ENCODE data around the gene AP2A1.
A peak's percentile ranks its signal among the peaks of the same experiment; 100 is the strongest.
"Not testable (repeated sequence)": the region's sequence is repeated elsewhere in the genome, so short reads cannot be mapped to it uniquely, and the experiment has no call there.

AP2A1 gene

DNA sequence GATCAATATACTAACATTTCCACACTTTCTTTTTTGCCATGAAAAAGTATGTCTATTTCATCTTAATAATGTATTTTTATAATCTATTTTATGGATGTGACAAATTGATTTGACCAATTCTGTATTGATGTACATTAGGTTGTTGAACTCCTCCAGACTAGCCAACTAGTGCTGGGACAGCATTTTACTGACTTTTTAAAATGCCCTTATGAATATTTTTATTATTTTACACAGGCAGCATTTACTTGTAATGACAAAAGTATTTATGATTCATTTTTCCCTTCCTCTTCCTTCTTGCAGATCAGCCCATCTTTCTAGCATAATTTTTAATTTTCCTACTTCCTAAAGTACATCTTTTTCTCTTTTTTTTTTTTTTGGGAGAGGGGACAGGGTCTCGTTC lies 47.2 kb downstream of the AP2A1 start:
- no peak for DNase-seq

DNA sequence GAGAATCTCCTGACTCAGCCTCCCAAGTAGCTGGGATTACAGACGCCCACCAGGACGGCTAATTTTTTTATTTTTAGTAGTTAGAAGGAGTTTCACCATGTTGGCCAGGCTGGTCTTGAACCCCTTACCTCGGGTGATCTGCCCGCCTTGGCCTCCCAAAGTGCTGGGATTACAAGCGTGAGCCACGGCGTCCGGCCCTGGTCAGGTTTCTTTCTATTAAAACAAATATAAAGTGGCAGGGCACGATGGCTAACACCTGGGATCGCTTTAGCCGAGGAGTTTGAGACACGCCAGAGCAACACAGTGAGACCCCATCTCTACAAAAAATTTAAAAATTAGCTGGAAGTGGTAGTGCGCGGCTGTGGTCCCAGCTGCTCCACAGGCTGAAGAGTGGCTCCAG lies 49.8 kb downstream of the AP2A1 start:
- no peak for DNase-seq

DNA sequence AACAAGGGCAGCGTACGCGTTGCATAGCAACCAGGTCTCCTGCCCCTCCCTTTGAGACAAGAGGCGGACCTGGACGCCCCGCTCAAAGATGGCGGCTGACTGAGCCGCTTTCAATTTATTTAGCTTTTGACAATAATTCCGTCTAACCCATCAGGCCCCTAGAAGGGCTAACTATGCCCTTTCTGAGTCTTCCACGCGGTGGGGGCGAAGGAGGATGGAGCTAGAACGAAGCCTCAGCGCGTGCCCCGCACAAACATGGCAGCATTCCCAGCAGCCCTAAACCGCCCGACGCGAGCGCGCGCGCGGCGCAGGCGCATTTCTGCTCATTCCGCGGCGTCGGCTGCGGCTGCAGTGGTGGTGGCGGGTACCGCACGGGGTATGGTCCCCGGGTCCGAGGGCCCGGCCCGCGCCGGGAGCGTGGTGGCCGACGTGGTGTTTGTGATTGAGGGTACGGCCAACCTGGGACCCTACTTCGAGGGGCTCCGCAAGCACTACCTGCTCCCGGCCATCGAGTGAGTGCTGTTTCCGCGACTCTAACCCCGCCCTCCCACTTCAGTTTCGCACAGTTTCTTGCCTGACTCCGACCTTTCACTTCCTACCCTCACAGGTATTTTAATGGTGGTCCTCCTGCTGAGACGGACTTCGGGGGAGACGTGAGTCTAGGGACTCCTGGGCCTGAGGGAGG lies 51.3 kb downstream of the AP2A1 start, which contains the start of gene MED25:
Gene MED25 (plus strand): TSS at position 326 of the 685 bp plus-strand sequence. CDS start 53 bp downstream, at position 379.
- peak; percentile 65 for DNase-seq

DNA sequence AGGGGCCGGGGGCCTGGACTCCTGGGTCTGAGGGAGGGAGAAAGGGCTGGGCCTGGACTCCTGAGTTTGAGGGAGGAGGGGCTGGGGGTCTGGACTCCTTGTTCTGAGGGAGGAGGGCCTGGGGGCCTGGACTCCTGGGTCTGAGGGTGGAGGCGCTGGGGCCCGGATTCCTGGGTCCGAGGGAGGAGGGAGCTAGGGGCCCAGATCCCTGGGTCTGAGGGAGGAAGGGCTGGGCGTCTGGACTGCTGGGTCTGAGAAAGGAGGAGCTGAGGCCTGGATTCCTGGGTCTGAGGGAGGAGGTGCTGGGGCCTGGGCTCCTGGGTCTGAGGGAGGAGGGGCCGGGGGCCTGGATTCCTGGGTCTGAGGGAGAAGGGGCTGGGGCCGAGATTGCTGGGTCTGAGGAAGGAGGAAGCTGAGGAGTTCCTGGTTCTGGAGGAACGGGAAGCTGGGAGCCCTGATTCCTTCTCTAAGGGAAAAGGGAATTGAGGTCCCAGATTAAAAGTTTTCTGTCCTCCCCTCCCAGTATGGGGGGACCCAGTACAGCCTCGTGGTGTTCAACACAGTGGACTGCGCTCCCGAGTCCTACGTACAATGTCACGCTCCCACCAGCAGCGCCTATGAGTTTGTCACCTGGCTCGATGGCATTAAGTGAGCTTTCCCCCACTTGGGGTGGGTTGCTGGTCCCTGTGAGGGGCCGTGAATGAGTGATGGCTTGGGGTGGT lies 52.0 kb downstream of the AP2A1 start:
- DNase-seq: no peak

DNA sequence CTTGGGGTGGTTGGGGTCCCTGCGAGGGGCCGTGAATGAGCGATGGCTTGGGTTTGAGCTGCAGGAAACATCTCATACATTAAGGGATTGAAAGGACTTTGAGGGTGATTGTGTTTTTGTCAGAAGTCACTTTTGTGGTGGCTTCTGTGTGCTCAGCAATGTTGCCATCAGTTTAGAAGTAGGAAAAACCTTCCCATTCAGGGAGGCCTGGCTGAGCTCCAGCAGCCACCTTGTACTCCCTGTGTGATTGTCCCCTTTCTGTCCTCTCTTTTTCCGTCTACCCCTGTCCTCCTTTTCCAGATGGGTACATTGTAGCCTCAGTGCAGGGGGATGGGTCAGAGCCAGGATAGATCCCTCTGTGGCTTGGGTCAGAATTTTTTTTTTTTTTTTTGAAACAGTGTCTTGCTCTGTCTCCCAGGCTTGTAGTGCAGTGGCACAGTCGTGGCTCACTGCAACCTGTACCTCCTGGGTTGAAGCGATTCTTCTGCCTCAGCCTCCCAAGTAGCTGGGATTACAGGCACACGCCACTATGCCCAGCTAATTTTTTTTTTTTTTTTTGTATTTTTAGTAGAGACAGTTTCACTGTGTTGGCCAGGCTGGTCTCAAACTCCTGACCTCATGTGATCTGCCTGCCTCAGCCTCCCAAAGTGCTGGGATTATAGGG lies 52.8 kb downstream of the AP2A1 start:
- DNase-seq: not testable (repeated sequence)

DNA sequence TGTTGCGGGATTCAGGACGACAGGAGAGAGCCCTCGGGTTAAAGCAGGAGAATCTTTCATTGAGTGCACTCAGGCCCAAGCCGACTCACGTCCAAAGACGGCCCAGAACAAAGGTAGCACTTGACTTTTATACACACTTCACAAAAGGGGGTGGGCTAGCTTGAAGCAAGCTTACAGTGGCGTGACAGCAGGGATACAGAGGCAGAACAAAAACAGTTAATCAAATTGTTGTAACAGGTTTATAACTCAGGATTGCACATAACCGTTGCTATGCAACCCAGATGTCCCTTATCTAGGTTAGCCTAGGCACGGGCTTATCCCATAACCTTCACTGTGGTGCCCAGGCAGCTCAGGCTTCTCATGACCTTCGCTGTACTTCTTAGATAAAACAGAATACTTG lies 53.3 kb downstream of the AP2A1 start:
- DNase-seq: no peak

DNA sequence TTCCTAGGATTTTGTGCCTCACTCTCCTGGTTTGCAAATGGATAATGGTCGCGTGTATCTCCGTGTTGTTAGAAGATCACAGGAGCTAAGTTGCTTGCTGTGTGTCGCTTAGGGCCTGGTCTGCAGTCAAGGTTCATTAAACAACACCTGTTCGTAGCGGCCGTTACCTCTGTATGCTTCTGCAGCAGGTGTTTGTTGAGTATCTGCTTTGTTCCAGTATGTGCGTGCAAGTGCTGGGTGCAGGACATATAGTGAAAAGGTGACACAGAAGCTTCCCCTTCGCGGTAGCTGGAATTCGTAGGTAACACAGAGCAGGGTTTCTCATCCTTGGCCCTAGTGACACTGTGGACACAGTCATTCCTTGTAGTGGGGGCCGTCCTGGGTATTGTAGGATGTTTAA lies 56.7 kb downstream of the AP2A1 start:
- DNase-seq: no peak

DNA sequence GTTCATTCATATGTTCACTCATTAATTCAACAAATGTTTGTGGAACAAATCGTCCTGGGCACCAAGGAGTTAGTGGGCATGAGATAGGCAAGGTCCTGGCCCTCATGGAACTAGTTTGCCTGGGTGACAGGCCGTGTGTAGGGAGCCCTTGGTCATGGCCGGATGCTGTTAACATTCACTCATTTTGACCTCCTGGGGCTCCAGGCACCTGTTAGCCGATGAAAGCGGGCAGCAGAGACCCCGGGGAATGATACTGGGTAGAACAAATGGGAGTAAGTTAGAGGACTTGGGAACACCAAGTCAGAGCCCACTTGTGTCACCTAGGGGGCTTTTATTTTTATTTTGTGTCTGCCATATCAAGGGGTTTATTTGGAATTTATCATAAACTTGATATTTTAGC lies 57.9 kb downstream of the AP2A1 start:
- no peak for DNase-seq

DNA sequence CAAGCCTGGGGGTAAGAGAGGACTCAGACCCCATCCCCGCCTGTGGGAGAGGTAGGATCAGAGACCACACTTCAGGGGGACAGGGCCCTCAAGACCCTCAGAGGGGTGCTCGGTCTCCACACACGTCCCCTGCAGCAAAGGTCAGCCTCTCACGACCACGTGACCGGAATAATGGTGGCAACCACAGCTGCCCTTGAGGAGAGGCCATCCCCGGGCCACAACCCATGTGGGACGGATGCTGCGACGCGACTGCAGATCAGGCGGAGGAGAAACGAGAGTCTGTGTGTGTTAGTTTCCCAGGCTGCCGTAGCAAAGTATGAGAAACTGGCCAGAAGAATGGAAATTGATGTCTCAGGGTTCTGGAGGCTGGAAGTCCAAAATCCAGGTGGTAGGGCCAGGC lies 60.2 kb downstream of the AP2A1 start:
- no peak for DNase-seq

DNA sequence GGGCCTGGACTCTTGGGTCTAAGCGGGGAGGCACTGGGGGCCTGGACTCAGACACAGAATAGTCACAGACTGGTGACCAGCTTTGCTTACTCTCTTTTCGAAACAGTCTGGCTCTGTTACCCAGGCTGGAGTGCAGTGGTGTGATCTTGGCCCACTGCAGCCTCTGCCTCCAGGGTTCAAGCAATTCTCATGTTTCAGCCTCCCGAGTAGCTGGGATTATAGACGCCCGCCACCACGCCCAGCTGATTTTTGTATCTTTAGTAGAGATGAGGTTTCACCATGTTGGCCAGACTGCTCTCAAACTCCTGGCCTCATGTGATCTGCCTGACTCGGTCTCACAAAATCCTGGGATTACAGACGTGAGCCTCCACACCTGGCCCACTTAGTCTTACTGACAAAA lies 62.4 kb downstream of the AP2A1 start:
- no peak for DNase-seq

DNA sequence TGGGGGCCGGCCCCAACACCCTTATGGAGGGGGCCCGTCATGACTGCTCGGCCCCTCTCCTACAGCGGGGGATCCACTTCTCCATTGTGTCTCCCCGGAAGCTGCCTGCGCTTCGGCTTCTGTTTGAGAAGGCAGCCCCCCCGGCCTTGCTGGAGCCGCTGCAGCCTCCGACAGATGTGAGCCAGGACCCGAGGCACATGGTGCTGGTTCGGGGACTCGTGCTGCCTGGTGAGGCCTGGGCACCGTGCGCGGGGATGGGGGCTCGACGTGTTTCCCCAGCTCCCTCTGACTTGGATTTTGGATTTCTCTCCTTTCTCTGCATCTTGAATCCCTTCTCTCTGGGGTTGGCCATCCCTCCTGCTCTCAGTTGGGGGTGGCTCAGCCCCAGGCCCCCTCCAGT lies 62.9 kb downstream of the AP2A1 start:
- no peak for DNase-seq

DNA sequence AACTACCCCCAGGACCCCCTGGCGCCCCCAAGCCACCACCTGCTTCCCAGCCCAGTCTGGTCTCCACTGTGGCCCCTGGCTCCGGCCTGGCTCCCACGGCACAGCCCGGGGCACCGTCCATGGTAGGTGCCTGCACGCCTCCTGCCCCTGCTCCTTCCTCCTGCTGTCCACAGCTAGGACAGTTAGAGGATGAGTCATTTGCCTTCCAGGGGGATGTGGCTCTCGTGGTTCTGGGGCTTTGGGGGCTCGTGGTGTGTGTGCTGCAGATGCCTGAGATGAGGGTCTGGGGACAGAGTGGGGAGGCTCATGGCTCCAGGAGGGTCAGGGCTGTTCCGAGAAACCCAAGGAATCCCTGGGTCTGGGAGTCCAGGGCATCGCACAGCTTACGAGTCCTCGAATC lies 64.0 kb downstream of the AP2A1 start:
- no peak for DNase-seq

DNA sequence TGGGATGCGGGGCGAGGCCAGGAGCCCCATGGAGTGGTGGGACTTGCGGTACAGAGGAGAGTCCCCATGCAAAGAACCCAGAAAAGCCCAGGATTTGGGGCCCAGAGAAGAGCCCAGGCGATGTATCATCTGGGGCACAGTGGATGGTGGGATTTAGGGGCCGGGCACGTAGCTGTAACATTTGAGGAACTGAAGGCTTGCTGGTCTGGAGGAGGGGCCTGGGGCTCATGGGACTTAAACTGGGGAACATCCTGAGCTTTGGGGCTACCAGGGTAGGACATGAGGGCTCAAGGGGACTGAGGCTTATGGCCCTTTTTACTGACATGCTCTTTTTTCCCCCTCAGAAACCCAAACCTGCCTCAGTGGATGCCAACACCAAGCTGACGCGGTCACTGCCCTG lies 64.8 kb downstream of the AP2A1 start:
- no peak for DNase-seq

DNA sequence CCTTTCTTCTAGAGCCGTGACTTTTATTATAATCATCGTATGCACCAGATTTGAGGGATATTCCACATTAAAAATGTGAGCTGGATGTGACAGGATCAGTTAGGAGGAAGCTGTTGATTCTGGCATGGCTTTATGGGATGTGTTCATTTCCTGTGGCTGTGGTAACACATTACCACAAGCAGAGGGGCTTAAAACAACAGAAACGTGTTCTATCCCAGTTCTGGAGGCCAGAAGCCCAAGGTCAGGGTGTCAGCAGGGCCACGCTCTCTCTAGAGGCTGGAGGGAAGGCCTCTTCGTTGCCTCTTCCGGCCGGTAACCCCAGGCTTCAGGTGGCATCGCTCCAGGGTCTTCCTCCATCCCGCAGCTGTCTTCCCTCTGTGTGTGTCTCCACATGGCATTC lies 65.8 kb downstream of the AP2A1 start:
- no peak for DNase-seq

DNA sequence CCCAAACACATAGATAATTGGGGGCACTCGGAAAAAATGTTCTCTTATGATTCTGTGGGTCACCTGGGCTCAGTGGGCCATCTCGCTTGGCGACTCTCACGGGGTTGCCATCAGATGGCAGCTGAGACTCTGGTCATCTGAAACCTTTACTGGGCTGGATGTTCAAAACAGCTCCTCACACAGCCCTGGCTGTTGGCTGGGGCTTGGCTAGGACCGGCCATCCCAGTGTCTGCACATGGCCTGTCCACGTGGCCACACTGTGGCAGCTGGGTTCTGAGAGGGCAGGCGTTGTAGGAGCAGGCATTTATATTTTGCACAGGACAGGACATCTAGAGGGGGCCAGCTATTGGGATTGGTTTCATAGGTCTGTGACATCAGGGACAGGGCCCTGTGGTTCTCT lies 66.8 kb downstream of the AP2A1 start:
- no peak for DNase-seq

DNA sequence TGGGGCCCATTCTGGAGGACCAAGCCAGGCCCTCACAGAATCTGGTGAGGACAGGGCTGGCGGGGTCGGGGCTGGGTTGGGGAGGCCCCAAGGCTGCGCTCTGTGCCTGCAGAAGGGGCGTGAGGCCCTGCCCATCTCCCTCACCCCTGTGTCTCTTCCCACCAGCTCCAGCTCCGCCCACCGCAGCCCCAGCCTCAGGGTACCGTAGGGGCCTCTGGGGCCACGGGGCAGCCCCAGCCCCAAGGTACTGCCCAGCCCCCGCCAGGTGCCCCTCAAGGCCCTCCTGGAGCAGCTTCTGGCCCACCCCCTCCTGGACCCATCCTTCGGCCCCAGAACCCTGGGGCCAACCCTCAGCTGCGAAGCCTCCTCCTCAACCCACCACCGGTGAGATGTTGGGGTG lies 68.8 kb downstream of the AP2A1 start:
- no peak for DNase-seq

DNA sequence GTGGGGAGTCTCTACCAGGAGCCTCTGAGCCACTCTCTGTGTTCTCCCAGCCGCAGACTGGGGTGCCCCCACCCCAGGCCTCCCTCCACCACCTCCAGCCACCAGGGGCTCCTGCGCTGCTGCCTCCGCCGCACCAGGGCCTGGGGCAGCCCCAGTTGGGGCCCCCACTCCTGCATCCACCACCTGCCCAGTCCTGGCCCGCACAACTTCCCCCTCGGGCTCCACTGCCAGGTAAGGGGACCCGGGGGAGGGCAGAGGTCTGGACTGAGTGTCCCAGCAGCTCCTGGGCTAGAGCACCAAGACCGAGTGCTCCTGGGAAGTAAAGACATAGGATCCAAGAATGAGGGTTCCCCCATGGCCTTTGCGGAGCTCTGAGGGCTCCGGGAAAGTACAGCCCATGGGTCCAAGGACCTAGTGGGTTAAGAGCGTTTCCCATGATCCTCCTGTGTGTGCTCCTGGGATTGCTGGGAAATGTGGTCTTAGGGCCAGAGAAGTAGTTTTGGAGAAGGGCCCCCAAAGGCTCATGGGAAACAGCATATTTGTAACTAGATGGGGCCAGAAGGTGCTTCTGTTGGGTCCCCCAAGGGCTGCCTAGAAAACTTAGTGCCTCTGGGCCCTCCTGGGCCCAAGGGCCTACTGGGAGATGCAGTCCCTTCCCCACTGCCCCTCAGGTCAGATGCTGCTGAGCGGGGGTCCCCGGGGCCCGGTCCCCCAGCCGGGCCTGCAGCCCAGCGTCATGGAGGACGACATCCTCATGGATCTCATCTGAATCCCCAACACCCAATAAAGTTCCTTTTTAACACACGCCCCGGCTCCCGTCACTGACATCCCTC lies 69.6 kb downstream of the AP2A1 start:
- DNase-seq: no peak

DNA sequence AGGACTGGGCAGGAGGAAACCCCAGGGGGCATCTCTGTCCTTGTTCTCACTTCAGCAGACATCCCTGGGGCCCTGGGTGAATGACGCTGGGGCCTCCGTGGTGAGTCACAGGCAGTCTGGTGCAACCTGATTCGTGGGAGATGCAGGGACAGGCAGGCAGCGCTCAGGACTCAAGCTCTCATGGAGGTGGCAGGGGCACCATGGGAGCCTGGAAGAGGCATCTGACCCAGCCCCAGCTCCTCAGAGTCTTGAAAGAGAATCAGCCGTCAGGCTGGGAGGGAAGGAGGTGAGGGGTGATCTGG lies 70.2 kb downstream of the AP2A1 start:
- DNase-seq: no peak

DNA sequence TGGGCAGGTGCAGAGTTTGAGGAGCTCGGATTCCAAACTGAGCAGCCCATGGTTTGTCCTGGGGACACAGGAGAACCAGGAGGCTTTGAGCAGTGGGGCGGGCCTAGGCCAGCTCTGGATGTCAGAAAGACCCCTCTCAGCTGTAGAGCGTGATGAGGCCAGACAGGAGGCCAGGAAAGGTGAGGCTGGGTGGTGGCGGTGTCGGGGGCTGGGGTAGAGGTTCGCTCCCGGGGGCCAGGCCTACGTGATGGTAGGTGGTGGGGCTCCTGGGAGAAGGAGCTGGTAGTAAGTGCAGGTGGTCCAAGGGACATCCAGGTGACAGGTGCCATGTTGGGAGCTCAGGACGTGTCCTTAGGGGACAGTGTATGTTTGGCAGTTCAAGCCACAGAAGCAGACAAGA lies 70.6 kb downstream of the AP2A1 start:
- no peak for DNase-seq

DNA sequence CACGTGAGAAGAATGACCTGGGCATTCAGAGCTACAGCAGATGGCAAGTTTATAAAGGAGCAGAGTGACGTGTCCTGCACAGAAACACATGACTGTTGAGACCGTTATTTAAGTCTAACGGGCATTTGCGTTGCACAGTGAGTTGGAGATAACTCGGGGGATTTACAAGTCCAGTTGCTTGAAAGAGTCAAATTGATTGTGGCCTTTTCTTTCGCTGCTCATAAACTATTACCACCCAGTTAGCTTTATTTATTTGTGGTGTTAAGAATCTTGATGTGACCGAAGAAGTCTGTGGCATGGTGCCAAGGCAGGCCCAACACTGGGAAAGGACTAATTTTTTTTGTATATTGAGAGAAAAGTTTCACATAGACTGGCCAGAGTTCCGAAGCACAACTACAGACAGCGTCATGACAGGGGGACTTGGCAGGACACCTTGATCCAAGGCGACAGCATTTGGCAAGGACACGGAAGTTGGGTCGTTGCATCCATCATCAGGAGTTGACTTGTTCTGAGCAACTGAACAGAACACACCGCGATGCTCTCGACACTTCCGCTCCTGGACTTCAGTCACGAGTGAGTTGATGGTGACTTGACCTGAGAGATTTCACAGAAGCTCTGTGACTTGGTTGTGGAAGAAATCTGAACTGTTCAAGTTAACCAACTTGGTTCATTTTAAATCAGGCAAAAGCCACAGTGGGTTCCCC lies 72.2 kb downstream of the AP2A1 start:
- DNase-seq: no peak

DNA sequence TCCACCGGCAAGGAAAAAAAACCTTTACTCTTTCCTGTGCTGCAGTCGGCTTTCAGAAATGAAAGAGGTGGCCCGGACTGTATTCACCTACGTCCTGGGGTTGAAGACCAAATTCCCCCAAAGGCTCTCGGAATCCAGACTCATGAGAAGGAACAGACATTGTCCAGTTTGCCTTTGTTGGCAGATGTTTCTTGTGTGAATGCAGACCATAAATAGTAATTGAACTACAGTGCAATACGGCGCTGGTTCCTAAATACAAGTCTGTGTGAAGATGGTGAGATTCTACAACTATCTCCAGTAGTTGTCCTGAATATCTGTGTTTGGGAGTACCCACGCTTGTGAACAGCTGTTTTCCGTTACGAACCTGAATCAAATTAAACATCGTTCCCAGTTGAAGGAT lies 72.9 kb downstream of the AP2A1 start:
- no peak for DNase-seq

DNA sequence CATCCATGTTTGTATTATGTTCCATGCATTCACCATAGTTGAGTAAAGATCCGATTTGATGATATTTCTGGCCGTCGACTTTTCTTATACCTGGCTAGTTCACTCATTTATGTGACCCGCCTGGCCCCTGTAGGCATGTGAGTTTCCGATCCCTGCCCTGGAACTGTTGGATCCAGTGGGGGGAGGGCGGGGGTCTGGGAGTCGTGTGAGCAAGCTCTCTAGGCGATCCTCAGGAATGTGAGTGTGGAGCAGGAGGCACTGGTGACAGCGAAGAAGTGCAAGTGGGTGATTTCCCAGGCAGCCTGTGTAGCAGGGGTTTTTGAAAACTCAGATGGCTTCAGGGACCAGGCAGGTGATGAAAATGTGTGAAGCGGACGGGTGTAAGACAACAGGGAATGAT lies 73.5 kb downstream of the AP2A1 start:
- no peak for DNase-seq

DNA sequence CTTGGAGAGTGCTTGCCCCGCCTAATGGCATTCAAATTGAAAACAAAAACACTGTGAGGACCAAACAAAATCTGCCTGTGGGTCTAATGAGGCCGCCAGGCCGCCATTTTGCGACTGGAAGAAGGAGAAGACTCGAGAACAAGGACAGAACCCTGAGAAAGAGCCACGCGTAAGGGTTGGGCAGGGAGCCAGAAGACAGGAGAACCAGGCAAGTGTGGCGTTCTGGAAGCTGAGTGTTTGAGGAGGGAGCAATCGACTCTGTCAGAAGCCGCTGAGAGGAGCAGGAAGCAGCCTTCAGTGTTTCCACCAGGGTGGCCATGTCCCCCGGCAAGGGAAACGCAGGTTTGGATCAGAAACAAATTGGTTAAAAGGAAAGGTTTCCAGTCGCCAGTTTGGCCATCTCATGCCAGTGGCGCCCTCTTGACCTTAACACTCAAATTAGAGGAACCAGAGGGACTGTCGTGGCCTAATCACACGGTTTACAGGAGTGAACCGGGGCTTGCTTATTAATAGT lies 74.0 kb downstream of the AP2A1 start:
- DNase-seq: no peak

Measured in NCI-H1694 (cell line).